Common myeloid progenitor, CD34-positive (primary cell): ENCODE data around the gene F13A1.

Source experiments
- CTCF ChIA-PET: fragments of 350-600 bp; sonication (Branson Sonifier 250); formaldehyde crosslinking; loops from one replicate; lab custom pipeline; 2021; ENCODE audit warnings: antibody characterized with exemption; lab: Charles Lee
- POLR2A ChIA-PET: fragments of 350-600 bp; sonication (Branson Sonifier 250); formaldehyde crosslinking; loops from one replicate; lab custom pipeline; 2021; ENCODE audit warnings: antibody characterized with exemption; lab: Charles Lee
- DNase-seq, 3 donors: peaks; one replicate each; pipeline versions ENCODE4 v3.0.0 to v3.0.0-alpha.2; 2013
- H3K27ac ChIP-seq, 2 experiments: 1 replicate in 1 of 2; 2 replicates in 1 of 2; pipeline ENCODE4 v1.7.0; 2013; ENCODE audit warnings: inconsistent platforms in 2 of 2, low read length in 2 of 2, mild to moderate bottlenecking in 2 of 2, low read depth in 1 of 2, moderate library complexity in 1 of 2; ENCODE audit not compliant: severe bottlenecking in 2 of 2, insufficient read depth in 1 of 2, poor library complexity in 1 of 2
- H3K27me3 ChIP-seq, 5 experiments: replicated peaks in 2 of 5; 1 replicate in 3 of 5; 2 replicates in 2 of 5; pipeline versions ENCODE4 v1.6.1 to v1.7.0; 2013; ENCODE audit warnings: low read length in 4 of 5, mild to moderate bottlenecking in 2 of 5, moderate library complexity in 2 of 5, inconsistent platforms in 1 of 5; ENCODE audit not compliant: insufficient read depth in 5 of 5, control insufficient read depth in 4 of 5
- H3K36me3 ChIP-seq, 4 experiments: 1 replicate in 2 of 4; 2 replicates in 2 of 4; pipeline versions ENCODE4 v1.6.1 to v1.7.0; 2013; ENCODE audit warnings: low read length in 3 of 4, control low read depth in 1 of 4, mild to moderate bottlenecking in 1 of 4; ENCODE audit not compliant: control insufficient read depth in 4 of 4, insufficient read depth in 4 of 4
- H3K4me1 ChIP-seq, 4 experiments: 1 replicate in 3 of 4; 2 replicates in 1 of 4; pipeline versions ENCODE4 v1.6.1 to v1.7.1; 2013; ENCODE audit warnings: low read length in 3 of 4, mild to moderate bottlenecking in 3 of 4, control low read depth in 1 of 4, inconsistent platforms in 1 of 4, moderate library complexity in 1 of 4; ENCODE audit not compliant: control insufficient read depth in 4 of 4, insufficient read depth in 4 of 4; ENCODE audit errors: control extremely low read depth in 1 of 4
- H3K4me3 ChIP-seq, 7 experiments: 1 replicate in 4 of 7; 2 replicates in 3 of 7; pipeline versions ENCODE4 v1.5.1 to v1.7.0; 2013; ENCODE audit warnings: mild to moderate bottlenecking in 7 of 7, low read length in 6 of 7, moderate library complexity in 6 of 7, inconsistent platforms in 2 of 7, low read depth in 2 of 7, control low read depth in 1 of 7; ENCODE audit not compliant: insufficient read depth in 4 of 7, control insufficient read depth in 1 of 7; ENCODE audit errors: extremely low read depth in 1 of 7
- H3K9me3 ChIP-seq, 5 experiments: 1 replicate in 4 of 5; 2 replicates in 1 of 5; pipeline versions ENCODE4 v1.6.1 to v1.7.1; 2013; ENCODE audit warnings: low read length in 4 of 5, mild to moderate bottlenecking in 2 of 5, inconsistent platforms in 1 of 5, low read depth in 1 of 5, moderate library complexity in 1 of 5; ENCODE audit not compliant: control insufficient read depth in 4 of 5, insufficient read depth in 2 of 5; ENCODE audit errors: control extremely low read depth in 1 of 5
- WGBS: methylation state at CpG from one replicate; pipeline ENCODE4 v1.1.5; 2013; ENCODE audit not compliant: insufficient coverage; 5-methylcytosine and 5-hydroxymethylcytosine counted together

F13A1 gene

DNA sequence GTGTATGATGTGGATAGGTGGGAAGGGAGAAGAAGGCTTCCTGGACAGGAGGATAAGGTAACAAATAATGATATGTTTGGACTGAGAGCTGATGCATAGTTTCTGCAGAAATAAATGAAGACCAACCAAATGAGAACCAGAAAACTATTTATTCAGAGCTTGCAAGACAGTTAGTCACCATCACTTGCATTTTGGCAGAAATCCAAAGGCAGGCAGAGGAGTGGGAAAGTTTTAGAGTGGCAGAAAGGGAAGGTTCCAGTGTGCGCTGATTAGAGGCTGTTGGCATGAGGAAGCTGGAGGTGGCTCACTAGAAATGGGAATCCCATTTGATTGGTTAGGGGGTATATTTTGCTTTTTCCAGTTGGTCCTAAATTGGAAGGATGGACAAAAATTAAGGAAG, 13.0 kb upstream of the F13A1 start:
- Histone ChIP-seq H3K4me1 (peaks cover 5 to 29% (median 11%) of the 10 kb centered on the region in 4 experiments), H3K27ac (no peak overlapping the region), H3K27me3 (no peaks in the 10 kb centered on the region), H3K4me3 (no peak overlapping the region), H3K36me3 (no peaks in the 10 kb centered on the region), H3K9me3 (no peaks in the 10 kb centered on the region)
- ChIA-PET POLR2A (no interaction called here), CTCF (no interaction called here)
- 100% methylated on average over 1 of the region's 1 CpG for WGBS
- peak in 2 of 3 donors; percentile 72 to 76 for DNase-seq

DNA sequence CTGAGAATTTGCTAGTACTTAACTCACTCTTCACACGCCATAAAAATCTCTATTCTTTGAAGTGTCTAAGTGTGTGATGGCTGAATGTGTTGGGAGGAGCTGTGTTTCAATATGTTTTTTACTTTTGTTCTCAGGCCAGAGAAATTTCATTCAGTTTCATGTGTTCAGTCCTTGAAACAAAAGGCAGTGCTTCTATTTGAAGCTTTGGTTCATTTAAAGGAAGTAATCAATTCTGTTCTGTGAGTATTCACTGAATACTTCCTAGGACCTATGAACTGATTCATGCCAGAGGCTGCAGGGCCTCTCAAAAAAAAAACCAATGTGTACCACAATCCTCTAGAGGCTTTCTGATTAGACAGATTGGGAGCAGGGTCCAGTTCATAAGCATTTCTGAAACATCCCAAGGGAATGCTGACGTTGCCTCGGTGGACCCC, 12.4 kb upstream of the F13A1 start:
- no peak overlapping the region for H3K27ac ChIP-seq
- H3K36me3 ChIP-seq, result no peaks in the 10 kb centered on the region
- ChIA-PET POLR2A (no interaction called here), CTCF (interaction anchor here (0.9 kb wide), 1 partner anchor 17 kb away, joined by 3 read pairs; no protein-coding TSS in a partner anchor)
- no peaks in the 10 kb centered on the region for H3K27me3 ChIP-seq
- no peaks in the 10 kb centered on the region for H3K9me3 ChIP-seq
- DNase-seq, result no peak
- peaks cover 5 to 34% (median 11%) of the 10 kb centered on the region in 4 experiments for H3K4me1 ChIP-seq
- no peak overlapping the region for H3K4me3 ChIP-seq
- WGBS, result 90% methylated on average over 2 of the region's 3 CpGs

DNA sequence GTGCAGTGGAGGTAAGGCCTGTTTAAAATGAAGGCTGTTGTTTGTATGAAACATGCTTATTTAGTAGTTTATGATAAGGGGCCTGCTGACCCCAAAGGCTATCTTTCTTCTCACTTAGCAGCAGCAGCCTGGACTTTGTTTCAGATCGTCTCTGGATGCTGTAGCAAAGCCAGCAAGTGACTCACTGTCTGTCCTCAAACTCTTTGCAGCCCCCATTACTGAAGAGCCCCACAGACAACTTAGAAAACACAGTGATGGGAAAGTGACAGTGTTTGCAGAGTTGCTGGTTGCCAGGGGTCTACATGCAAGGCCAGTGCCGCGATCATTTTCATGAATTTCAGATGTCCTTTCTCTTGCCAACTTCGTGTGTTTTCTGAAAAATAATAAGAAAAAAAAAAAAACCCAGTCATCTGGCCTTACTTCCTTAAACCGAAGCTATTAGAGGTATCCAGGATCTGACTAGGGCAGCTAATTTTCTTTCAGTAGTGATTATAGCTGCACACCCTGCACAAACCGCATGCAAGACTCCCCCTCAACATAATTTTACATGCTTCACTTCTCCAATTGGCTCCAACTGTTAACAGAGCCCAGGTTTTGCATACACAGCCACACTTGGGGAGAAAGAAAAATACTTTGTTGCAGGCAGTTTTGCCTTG, 11.6 kb upstream of the F13A1 start:
- Histone ChIP-seq H3K4me3 (no peak overlapping the region), H3K27me3 (no peaks in the 10 kb centered on the region), H3K27ac (no peak overlapping the region), H3K36me3 (no peaks in the 10 kb centered on the region), H3K4me1 (peaks cover 5 to 34% (median 11%) of the 10 kb centered on the region in 4 experiments), H3K9me3 (no peaks in the 10 kb centered on the region)
- DNase-seq, result peak in 2 of 3 donors; percentile 81 to 88
- ChIA-PET POLR2A (no interaction called here), CTCF (interaction anchor here (0.9 kb wide), 1 partner anchor 17 kb away, joined by 3 read pairs; no protein-coding TSS in a partner anchor)
- 14% methylated on average over 5 of the region's 6 CpGs for WGBS

DNA sequence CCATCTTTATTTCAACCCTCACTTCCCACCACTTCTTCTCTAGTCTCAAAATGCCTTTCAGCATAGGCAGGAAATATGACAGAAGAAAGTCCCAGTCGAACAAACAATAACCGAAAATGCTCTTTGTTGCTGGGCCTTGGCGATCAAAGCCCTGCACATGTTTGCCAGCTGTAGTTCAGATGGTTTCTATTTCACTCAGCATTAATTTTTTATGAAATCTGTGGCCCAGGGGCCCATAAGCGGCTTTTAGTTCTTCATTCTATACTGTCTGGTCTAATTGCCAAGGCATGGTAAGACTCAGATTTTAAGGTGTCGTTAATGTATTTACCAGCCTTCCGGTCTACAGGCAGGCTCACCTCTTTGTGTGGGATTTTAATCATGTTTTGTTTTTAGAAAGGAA, 10.9 kb upstream of the F13A1 start:
- Histone ChIP-seq H3K27me3 (no peaks in the 10 kb centered on the region), H3K9me3 (no peaks in the 10 kb centered on the region), H3K36me3 (no peaks in the 10 kb centered on the region), H3K4me1 (peaks cover 5 to 34% (median 11%) of the 10 kb centered on the region in 4 experiments), H3K27ac (no peak overlapping the region), H3K4me3 (no peak overlapping the region)
- 93% methylated on average over 6 of the region's 6 CpGs for WGBS
- POLR2A ChIA-PET, result no interaction called here
- CTCF ChIA-PET, result interaction anchor here (1.2 kb wide), 1 partner anchor 29 kb away, joined by 3 read pairs; no protein-coding TSS in a partner anchor
- DNase-seq, result no peak

DNA sequence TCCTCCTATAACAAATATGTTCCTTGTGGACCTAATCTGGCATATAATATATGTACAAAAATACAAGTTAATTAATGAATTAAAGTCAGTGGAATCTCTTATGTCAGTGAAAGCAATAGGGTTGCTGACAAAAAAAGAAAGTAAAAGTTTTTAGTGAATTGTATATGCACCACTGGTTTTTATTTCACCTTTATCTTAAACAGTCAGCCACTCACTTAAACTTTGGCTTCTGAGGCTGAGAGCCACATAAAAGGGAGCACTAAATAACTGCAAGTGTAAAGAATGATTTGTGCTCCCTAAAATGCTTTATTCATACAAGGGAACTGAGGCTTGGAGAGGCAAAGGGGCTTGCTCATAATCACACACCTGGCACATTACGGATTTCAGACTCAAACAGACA, 9.9 kb upstream of the F13A1 start:
- no peaks in the 10 kb centered on the region for H3K9me3 ChIP-seq
- CTCF ChIA-PET, result interaction anchor here (1.0 to 1.8 kb wide), 3 partner anchors 10 to 44 kb away, joined by 3 to 4 read pairs (median 3); partner anchors contain the start of gene F13A1
- H3K27ac ChIP-seq, result no peak overlapping the region
- POLR2A ChIA-PET, result no interaction called here
- 100% methylated on average over 1 of the region's 1 CpG for WGBS
- H3K4me1 ChIP-seq, result peaks cover 5 to 34% (median 11%) of the 10 kb centered on the region in 4 experiments
- H3K36me3 ChIP-seq, result no peaks in the 10 kb centered on the region
- H3K4me3 ChIP-seq, result no peak overlapping the region
- no peaks in the 10 kb centered on the region for H3K27me3 ChIP-seq
- DNase-seq, result no peak

DNA sequence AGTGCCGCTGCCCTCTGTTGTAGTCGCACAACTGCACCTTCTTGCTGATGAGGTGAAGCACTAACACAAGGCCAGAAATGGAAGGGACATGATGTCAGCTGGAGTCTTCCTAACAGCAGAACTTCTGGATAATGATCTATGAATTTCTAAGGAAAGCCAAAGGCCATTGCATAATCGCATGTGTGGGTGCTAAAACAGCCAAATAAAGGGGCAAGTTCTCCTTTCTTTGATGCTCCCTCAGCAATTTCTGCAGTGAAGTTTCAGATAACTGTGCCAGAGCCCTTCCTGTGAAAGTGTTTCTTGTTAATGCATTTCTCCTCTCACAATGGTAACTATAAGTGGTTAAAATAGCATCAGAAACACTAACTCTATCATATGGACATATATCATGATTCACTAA, 8.0 kb upstream of the F13A1 start:
- CTCF ChIA-PET, result interaction anchor here (1.2 kb wide), 1 partner anchor 168 kb away, joined by 3 read pairs; no protein-coding TSS in a partner anchor

DNA sequence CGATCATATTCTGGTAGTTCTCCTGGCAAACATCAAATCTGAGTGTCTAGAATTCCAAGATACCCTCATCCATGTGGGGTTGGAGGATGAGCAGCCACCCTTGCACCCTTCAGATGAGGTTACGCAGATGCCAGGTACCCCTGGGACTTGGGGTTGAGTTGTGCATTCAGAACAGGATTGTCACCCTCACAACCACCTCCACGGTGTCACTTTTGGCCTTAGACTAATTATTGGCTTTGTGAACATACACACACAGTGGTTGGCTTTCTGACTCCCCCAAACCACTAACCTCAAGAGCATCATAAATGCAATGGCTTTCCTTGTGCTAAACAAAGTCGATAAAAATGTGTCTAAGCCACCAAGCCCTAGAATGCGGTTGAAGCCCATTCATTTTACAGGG, 2.9 kb upstream of the F13A1 start:
- ChIA-PET CTCF (no interaction called here), POLR2A (no interaction called here)
- Histone ChIP-seq H3K27ac (no peak overlapping the region), H3K4me1 (peaks cover 0 to 15% (median 14%) of the 10 kb centered on the region in 4 experiments), H3K27me3 (peaks cover 0 to 35% (median 22%) of the 10 kb centered on the region in 5 experiments), H3K9me3 (no peaks in the 10 kb centered on the region), H3K36me3 (no peaks in the 10 kb centered on the region), H3K4me3 (no peak overlapping the region)
- WGBS, result 91% methylated on average over 4 of the region's 5 CpGs
- no peak for DNase-seq

More for the DNA sequence above, 8.0 kb upstream of the F13A1 start:
- Histone ChIP-seq H3K9me3 (no peaks in the 10 kb centered on the region), H3K4me3 (no peak overlapping the region), H3K27me3 (peaks cover 0 to 7% (median 2%) of the 10 kb centered on the region in 5 experiments), H3K4me1 (peaks cover 5 to 32% (median 11%) of the 10 kb centered on the region in 4 experiments), H3K27ac (no peak overlapping the region), H3K36me3 (no peaks in the 10 kb centered on the region)
- 72% methylated on average over 3 of the region's 3 CpGs for WGBS
- no peak for DNase-seq
- POLR2A ChIA-PET, result no interaction called here
